ENCODE measurements around the gene GGACT.

The GGACT gene

DNA sequence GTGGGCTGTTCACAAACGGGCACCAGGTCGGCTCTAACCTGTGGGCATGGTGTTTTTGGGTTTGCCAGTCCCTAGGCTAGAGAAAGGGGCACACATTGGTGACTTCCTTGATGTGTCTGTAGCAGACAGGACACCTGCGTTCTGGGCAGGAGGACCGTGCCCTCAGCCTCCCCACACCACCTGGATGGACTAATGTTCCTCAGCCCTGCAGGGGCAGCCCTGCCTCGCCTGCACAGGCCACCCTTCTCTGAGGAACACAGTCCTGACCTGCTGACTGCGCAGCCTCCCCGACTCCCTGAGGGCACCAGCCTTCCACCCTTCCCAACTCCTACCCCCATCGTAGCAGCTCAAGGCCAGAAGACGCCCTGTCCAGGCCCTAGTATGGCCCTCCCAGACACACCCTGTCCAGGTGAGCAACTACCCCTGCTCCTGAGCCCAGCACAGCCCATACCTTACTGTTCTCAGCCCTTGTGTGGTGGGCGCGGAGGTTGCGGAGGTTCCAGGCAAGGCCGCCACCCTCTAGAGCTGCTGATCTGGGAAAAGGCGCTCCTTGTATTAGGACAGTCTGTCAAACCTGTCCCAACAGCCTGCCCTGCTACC, 55.7 kb downstream of the GGACT start:
- Histone ChIP-seq H3K4me1 (no peaks in the 10 kb centered on the region), H2AFZ (no peak overlapping the region), H3K36me3 (ENCODE audit: control insufficient read depth, insufficient read depth, low read length) (no peaks in the 10 kb centered on the region), H3K4me2 (ENCODE audit: low read length) (no peak overlapping the region), H3K27me3 (ENCODE audit: control insufficient read depth, insufficient read depth, low read length) (no peaks in the 10 kb centered on the region), H3K79me2 (no peaks in the 10 kb centered on the region), H3K9ac (no peak overlapping the region), H3K27ac (no peak overlapping the region), H3K4me3 (ENCODE audit: low read depth, low read length) (no peak overlapping the region), H3K9me3 (ENCODE audit: control insufficient read depth, low read length) (no peaks in the 10 kb centered on the region)
- TF ChIP-seq CTCF (IDR thresholded peaks at IDR 0.05) = no peak

DNA sequence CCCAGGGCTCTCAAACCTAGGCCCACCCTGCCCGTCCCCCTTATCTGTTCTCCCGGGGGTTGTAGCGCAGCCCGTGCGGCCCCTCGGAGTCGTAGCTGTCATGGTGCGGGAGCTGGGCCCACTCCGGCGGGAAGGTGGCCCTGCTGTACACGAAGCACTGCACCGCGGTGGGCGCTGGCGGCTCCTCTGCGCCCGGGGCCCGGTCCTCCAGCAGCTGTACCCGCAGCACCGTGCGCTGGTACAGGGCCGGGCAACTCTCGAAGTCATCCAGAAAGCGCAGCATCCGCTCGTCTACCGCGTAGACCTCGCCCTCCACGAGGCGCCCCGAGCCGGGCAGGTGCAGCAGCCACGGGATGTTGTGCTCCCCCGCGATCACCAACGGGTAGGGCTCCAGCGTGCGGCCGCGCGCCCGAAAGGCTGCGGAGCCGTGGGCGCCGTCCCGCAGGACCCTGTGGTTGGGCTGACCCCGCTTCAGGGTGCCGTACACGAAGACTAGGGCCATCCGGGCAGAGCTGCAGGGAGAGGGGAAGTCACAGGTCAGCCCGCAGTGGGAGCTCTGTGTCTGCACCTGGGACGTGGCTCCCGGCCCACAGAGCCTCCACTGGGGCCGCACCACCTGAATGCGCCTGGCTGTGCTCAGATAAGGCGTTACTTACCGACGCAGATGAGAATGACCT, 56.4 kb downstream of the GGACT start:
- no peaks in the 10 kb centered on the region for H3K27me3 ChIP-seq (ENCODE audit: control insufficient read depth, insufficient read depth, low read length)
- no peaks in the 10 kb centered on the region for H3K9me3 ChIP-seq (ENCODE audit: control insufficient read depth, low read length)
- no peak overlapping the region for H2AFZ ChIP-seq
- no peak overlapping the region for H3K4me3 ChIP-seq (ENCODE audit: low read depth, low read length)
- H3K4me1 ChIP-seq = no peaks in the 10 kb centered on the region
- no peaks in the 10 kb centered on the region for H3K79me2 ChIP-seq
- H3K27ac ChIP-seq = no peak overlapping the region
- no peak overlapping the region for H3K4me2 ChIP-seq (ENCODE audit: low read length)
- no peak for TF ChIP-seq CTCF (IDR thresholded peaks at IDR 0.05)
- no peaks in the 10 kb centered on the region for H3K36me3 ChIP-seq (ENCODE audit: control insufficient read depth, insufficient read depth, low read length)
- no peak overlapping the region for H3K9ac ChIP-seq

- Histone ChIP-seq H3K36me3 (ENCODE audit: control insufficient read depth, insufficient read depth, low read length) (no peaks in the 10 kb centered on the region), H3K4me3 (ENCODE audit: low read depth, low read length) (no peak overlapping the region), H3K4me1 (no peaks in the 10 kb centered on the region), H3K27me3 (ENCODE audit: control insufficient read depth, insufficient read depth, low read length) (no peaks in the 10 kb centered on the region), H3K4me2 (ENCODE audit: low read length) (no peak overlapping the region), H3K9me3 (ENCODE audit: control insufficient read depth, low read length) (no peaks in the 10 kb centered on the region), H2AFZ (no peak overlapping the region), H3K27ac (no peak overlapping the region), H3K79me2 (no peaks in the 10 kb centered on the region), H3K9ac (no peak overlapping the region)
- no peak for TF ChIP-seq CTCF (IDR thresholded peaks at IDR 0.05)
These were observed 57.8 kb downstream of the GGACT start for GRCh38 chr13:100530671-100531213.

GRCh38 chr13:100529666-100530377, 58.8 kb downstream of the GGACT start:
- H3K4me1 ChIP-seq = no peaks in the 10 kb centered on the region
- no peaks in the 10 kb centered on the region for H3K36me3 ChIP-seq (ENCODE audit: control insufficient read depth, insufficient read depth, low read length)
- H2AFZ ChIP-seq = no peak overlapping the region
- H3K9me3 ChIP-seq (ENCODE audit: control insufficient read depth, low read length) = no peaks in the 10 kb centered on the region
- H3K4me2 ChIP-seq (ENCODE audit: low read length) = no peak overlapping the region
- no peak for TF ChIP-seq CTCF (IDR thresholded peaks at IDR 0.05)
- H3K27me3 ChIP-seq (ENCODE audit: control insufficient read depth, insufficient read depth, low read length) = no peaks in the 10 kb centered on the region
- no peak overlapping the region for H3K9ac ChIP-seq
- no peak overlapping the region for H3K4me3 ChIP-seq (ENCODE audit: low read depth, low read length)
- no peaks in the 10 kb centered on the region for H3K79me2 ChIP-seq
- no peak overlapping the region for H3K27ac ChIP-seq
